Naive thymus-derived CD8-positive, alpha-beta T cell (primary cell): Measurements from ENCODE around the gene SFTPA1. TPM values are rescaled to one million over a fixed set of nuclear protein-coding genes. Genes with fewer than 3 reads are reported as not detected.

Experiments
- polyA plus RNA-seq, 3 donors: library from polyadenylated mRNA; unstranded; fragments of 300-500 nt; fragmentation: Illumina TruSeq; gene quantifications; one replicate each; pipeline ENCODE4 v1.2.3, GENCODE V29; 2021
- total RNA-seq, 8 experiments: library from RNA in 2 of 8; stranded (reverse) in 2 of 8; gene quantifications; one replicate each; pipeline ENCODE4 v1.2.3 and lab custom pipeline; 2021 to 2026

SFTPA1 gene
- total and polyA plus RNA-seq, 5 experiments from 2014 or later: not detected

Other genes with a start within 250 kb of the SFTPA1 start
- gene ZCCHC24, start 165.3 kb upstream of the SFTPA1 start, total RNA-seq: 1 to 10 TPM; 1.1 to 1.7 TPM
- under 1 TPM; 0.12 to 0.65 (median 0.24) TPM for gene ZCCHC24, start 165.3 kb upstream of the SFTPA1 start, polyA plus RNA-seq
- gene EIF5AL1, start 98.4 kb upstream of the SFTPA1 start, total RNA-seq: under 1 TPM; 0.55 to 0.65 TPM
- under 1 TPM; 0.08 to 0.52 (median 0.22) TPM for gene EIF5AL1, start 98.4 kb upstream of the SFTPA1 start, polyA plus RNA-seq
- not detected for gene SFTPA2, start 50.5 kb upstream of the SFTPA1 start, total RNA-seq
- not detected for gene SFTPA2, start 50.5 kb upstream of the SFTPA1 start, polyA plus RNA-seq
- 1 to 10 TPM; 2.6 TPM for gene NUTM2B, start 92.3 kb downstream of the SFTPA1 start, total RNA-seq
- under 1 TPM in 1 of 3 donors, not detected in 2; 0.18 TPM for gene NUTM2B, start 92.3 kb downstream of the SFTPA1 start, polyA plus RNA-seq
- gene NUTM2E, start 215.8 kb downstream of the SFTPA1 start, total RNA-seq: under 1 TPM; 0.77 to 0.96 TPM
- not detected for gene NUTM2E, start 215.8 kb downstream of the SFTPA1 start, polyA plus RNA-seq